Nephron (organoid): Measurements from ENCODE around the gene SNRPD3.
"Not testable (repeated sequence)": the region's sequence is repeated elsewhere in the genome, so short reads cannot be mapped to it uniquely, and the experiment has no call there.

ENCODE experiments used
- H3K27ac Mint-ChIP-seq, 3 experiments: 2 replicates each; pipeline ENCODE4 v1.8.0; 2020; ENCODE audit warnings: mixed read lengths in 3 of 3, mild to moderate bottlenecking in 2 of 3, moderate library complexity in 1 of 3
- H3K27me3 Mint-ChIP-seq: 2 replicates; pipeline ENCODE4 v1.8.0; 2021; ENCODE audit warnings: low read depth, mild to moderate bottlenecking, moderate library complexity, mixed read lengths
- H3K36me3 Mint-ChIP-seq: 2 replicates; pipeline ENCODE4 v1.8.0; 2020; ENCODE audit warnings: low read depth, mixed read lengths
- H3K4me1 Mint-ChIP-seq: 2 replicates; pipeline ENCODE4 v1.8.0; 2020; ENCODE audit warnings: mixed read lengths
- H3K4me3 Mint-ChIP-seq, 3 experiments: 2 replicates each; pipeline ENCODE4 v1.8.0; 2020; ENCODE audit warnings: mild to moderate bottlenecking in 3 of 3, mixed read lengths in 3 of 3, moderate library complexity in 2 of 3
- H3K9me3 Mint-ChIP-seq: 2 replicates; pipeline ENCODE4 v1.8.0; 2020; ENCODE audit warnings: mixed read lengths
- CTCF ChIP-seq, 3 experiments: fragments of 200-600 bp; sonication (generic); IDR thresholded peaks; one replicate each; pipeline ENCODE4 v1.5.0; 2021; ENCODE audit warnings: antibody characterized with exemption in 3 of 3; ENCODE audit not compliant: unreplicated experiment in 3 of 3

The SNRPD3 gene

DNA sequence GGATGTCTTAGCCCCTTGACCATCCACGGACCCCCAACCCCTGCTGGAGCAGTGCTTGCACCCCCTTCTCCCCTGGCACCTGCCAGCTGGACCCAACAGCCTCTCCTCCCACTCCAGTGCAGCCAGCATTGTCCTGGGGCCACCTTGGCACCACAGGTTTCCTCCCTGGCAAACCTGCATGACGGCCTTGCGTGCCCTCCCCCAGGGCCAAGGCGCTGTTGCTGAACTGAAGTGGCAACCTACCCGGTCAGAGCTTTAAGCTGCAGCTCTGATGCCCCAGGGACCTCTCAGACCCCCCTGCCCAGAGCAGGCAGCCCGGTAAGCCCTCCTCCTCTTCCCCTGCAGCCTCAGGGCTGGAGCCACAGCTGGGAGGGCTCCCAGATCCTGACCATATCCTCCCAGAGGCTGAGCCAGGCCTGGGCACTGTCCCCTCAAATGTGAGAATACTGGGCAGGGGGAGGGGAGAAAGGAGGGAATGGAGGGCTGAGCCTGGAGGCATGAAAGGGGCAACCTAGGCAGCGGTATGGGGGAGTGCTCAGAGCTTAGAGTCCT is 38.8 kb downstream of the SNRPD3 start:
- H3K36me3 Mint-ChIP-seq = no peaks in the 10 kb centered on the region
- H3K9me3 Mint-ChIP-seq = no peaks in the 10 kb centered on the region
- H3K4me3 Mint-ChIP-seq = peak overlapping the region; percentile 15 to 81 (median 78)
- peaks cover 21% of the 10 kb centered on the region for H3K4me1 Mint-ChIP-seq
- peak overlapping the region; percentile 93 to 96 (median 95) for H3K27ac Mint-ChIP-seq
- no peaks in the 10 kb centered on the region for H3K27me3 Mint-ChIP-seq
- TF ChIP-seq CTCF (IDR thresholded peaks at IDR 0.05; ENCODE audit: unreplicated experiment in 3 of 3) = no peak

DNA sequence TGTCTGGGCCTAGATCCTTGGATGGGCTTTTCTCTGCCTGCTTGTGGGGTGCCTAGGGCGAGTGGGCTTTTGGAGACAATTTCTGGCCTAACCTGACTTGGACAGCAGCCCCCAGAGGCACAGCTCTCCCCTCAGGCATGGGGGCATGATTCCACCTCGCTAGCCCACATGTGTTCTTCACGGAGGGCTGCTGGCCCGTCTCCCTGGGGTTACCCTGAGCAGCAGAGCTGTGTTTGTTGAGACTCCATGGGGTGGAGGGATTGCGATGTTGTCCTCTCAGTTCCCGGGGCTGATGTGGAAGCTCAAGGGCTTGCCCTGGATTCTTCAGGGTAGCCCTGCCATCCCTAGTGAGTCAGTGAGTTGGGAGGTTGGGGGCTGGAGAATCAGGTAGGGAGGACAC is 39.4 kb downstream of the SNRPD3 start:
- H3K36me3 Mint-ChIP-seq = no peaks in the 10 kb centered on the region

DNA sequence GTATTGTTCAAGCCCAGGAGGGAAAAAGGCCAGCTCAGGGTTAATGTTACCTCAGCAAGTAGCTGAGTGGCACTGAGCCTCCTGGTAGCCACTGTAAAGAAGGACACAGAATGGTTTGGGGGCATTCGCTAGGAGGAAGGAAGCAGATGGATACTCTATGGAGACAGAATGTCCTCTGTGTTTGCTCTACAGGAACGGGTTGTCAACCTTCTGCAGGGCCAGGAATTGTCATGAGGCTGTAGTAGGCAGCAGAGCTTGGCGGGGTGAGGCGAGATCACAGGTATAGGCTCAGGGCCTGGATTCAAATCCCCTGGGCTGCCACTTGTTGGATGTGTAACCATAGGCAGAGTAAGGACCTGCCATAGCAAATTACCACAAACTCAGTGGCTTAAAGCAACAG is 40.1 kb downstream of the SNRPD3 start:
- Mint-ChIP-seq H3K9me3 (no peaks in the 10 kb centered on the region), H3K27ac (peak overlapping the region; percentile 12 to 93 (median 38)), H3K27me3 (no peaks in the 10 kb centered on the region), H3K4me1 (peaks cover 21% of the 10 kb centered on the region), H3K36me3 (no peaks in the 10 kb centered on the region), H3K4me3 (no peak overlapping the region)
- no peak for TF ChIP-seq CTCF (IDR thresholded peaks at IDR 0.05; ENCODE audit: unreplicated experiment in 3 of 3)

More for the DNA sequence above, 39.4 kb downstream of the SNRPD3 start:
- Mint-ChIP-seq H3K27me3 (no peaks in the 10 kb centered on the region), H3K9me3 (no peaks in the 10 kb centered on the region), H3K27ac (peak overlapping the region; percentile 51 to 95 (median 93)), H3K4me3 (peak overlapping the region in 1 of 3 experiments; percentile 34), H3K4me1 (peaks cover 21% of the 10 kb centered on the region)
- no peak for TF ChIP-seq CTCF (IDR thresholded peaks at IDR 0.05; ENCODE audit: unreplicated experiment in 3 of 3)

DNA sequence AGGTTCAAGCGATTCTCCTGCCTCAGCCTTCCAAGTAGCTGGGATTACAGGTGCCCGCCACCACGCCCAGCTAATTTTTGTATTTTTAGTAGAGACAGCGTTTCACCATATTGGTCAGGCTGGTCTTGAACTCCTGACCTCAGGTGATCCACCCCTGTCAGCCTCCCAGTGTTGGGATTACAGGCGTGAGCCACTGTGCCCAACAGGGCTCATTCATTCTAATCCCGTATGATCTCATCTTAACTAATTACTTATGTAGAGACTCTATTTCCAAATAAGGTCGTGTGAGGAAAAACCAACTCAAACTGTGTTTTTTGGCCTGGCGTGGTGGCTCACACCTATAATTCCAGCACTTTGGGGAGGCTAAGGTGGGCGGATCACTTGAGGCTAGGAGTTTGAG is 41.3 kb downstream of the SNRPD3 start:
- H3K4me3 Mint-ChIP-seq, H3K27ac Mint-ChIP-seq, H3K27me3 Mint-ChIP-seq, H3K9me3 Mint-ChIP-seq, H3K36me3 Mint-ChIP-seq: not testable (repeated sequence)
- peaks cover 21% of the 10 kb centered on the region for H3K4me1 Mint-ChIP-seq

DNA sequence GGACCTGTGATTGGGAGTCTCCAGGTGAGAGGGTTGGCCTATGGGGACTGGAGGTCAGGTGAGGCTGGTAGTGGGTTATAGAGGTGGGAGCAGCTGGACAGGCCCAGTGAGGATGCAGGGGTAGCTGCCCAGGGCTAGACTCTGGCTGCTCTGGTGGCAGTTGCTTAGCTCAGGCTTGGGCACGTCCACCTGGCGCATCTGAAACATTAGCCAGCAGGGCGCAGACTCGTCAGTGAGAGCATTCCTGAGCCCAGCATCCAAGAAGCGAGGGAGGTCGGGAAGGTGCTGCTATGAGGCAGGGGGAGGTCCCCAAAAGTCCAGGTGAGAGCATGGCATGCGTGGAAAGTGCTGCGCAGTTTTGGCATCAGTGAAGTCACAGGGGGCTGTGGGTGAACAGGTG is 43.7 kb downstream of the SNRPD3 start:
- Mint-ChIP-seq H3K9me3 (no peaks in the 10 kb centered on the region), H3K36me3 (no peaks in the 10 kb centered on the region), H3K4me1 (peaks cover 22% of the 10 kb centered on the region), H3K4me3 (no peak overlapping the region), H3K27ac (peak overlapping the region in 2 of 3 experiments; percentile 28 to 54), H3K27me3 (peaks cover 5% of the 10 kb centered on the region)
- no peak for TF ChIP-seq CTCF (IDR thresholded peaks at IDR 0.05; ENCODE audit: unreplicated experiment in 3 of 3)

GRCh38 chr22:24599958-24600715 is 44.3 kb downstream of the SNRPD3 start:
- not testable (repeated sequence) for H3K36me3 Mint-ChIP-seq

More at GRCh38 chr22:24599958-24600715, 44.3 kb downstream of the SNRPD3 start:
- H3K4me1 Mint-ChIP-seq = peaks cover 22% of the 10 kb centered on the region
- not testable (repeated sequence) for H3K4me3 Mint-ChIP-seq, H3K27me3 Mint-ChIP-seq, H3K27ac Mint-ChIP-seq, H3K9me3 Mint-ChIP-seq
